Measurements from ENCODE around the gene ZNF549.
"Not testable (repeated sequence)": the region's sequence is repeated elsewhere in the genome, so short reads cannot be mapped to it uniquely, and the experiment has no call there.

DNA sequence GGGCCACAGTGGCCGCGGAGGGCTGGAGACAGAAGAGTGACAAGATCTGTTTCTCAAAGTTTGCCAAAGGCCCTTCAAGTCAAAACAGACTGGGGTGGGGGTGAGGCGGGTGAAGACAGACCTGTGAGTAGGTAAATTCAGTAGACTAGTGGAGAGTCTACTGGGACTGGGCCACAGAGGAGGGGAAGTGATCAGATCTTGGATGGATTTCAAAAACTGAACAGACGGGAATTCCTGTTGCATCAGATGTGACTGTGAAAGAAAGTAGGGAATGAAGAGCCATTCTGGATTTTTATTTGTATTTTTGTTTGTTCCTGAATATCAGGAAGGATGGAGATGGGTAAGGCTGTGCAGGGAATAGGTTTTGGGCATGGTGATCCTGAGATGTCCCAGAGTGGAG lies 26.8 kb upstream of the ZNF549 start:
- TF ChIP-seq, protein P1, sequence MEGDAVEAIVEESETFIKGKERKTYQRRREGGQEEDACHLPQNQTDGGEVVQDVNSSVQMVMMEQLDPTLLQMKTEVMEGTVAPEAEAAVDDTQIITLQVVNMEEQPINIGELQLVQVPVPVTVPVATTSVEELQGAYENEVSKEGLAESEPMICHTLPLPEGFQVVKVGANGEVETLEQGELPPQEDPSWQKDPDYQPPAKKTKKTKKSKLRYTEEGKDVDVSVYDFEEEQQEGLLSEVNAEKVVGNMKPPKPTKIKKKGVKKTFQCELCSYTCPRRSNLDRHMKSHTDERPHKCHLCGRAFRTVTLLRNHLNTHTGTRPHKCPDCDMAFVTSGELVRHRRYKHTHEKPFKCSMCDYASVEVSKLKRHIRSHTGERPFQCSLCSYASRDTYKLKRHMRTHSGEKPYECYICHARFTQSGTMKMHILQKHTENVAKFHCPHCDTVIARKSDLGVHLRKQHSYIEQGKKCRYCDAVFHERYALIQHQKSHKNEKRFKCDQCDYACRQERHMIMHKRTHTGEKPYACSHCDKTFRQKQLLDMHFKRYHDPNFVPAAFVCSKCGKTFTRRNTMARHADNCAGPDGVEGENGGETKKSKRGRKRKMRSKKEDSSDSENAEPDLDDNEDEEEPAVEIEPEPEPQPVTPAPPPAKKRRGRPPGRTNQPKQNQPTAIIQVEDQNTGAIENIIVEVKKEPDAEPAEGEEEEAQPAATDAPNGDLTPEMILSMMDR (conservative IDR thresholded peaks at IDR 0.05; ENCODE audit: low read depth, low read length) = not testable (repeated sequence)
- TF ChIP-seq EZH2 (IDR thresholded peaks at IDR 0.05; ENCODE audit: low read length, unreplicated experiment); EZH2phosphoT487 (IDR thresholded peaks at IDR 0.05; ENCODE audit: borderline replicate concordance, low read length): not testable (repeated sequence)
